HL-60/S4 treated with retinoic acid at 250 ng/mL for 4 days and 3 days (cell line): Measurements from ENCODE around the gene ATP6V0B.

ENCODE experiments used
- in situ Hi-C: fragments of 300-500 bp; cut with MboI; formaldehyde crosslinking; loops from 2 replicates; pipeline ENCODE4 v1.7.0; 2022; ENCODE audit warnings: low sequenced_read_pairs

ATP6V0B gene

GRCh38 chr1:43945674-43946235 lies 29.0 kb upstream of the ATP6V0B start:
- in situ Hi-C loops, result no loop called here

GRCh38 chr1:43946236-43947060 lies 28.3 kb upstream of the ATP6V0B start, which contains the start of gene IPO13:
TSS of gene IPO13 (plus strand) at chr1:43946950. CDS start at chr1:43947601, 651 bp downstream.
- in situ Hi-C loops, result no loop called here

DNA sequence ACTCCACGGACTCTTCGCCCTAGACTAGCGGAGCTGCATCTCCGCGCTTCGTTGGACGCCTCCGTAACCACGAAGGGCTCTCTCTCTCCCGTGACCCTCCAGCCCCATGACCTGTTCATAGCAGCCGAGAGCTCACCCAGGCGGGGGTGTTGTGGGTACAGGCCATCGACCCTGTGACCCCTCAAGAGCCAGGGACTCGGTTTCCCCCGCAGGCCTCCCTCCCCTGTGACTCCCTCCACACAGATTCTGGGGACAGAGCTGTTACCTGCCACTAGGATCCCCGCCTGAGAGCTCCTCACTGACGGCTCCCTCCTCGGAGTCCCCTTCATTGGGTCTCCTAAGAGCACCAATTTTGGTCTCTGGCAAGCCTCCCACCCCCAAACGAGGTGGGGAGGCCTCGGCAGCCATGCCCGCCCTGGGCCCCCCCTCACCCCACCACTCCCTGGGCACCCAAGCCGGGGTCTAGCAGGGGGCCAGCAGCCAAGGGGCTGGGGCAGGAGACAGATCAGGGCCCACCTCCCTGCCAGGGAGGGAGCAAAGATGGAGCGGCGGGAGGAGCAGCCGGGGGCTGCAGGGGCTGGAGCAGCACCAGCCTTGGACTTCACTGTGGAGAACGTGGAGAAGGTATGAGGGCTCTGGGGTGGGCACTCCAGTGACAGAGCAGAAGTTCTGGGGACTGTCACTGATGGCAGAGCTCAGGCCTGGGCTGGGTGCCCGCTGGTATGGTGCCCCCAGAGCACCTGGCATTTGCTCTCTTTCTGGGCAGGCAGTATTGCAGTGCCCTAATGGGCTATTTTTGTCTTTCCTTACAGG lies 27.5 kb upstream of the ATP6V0B start:
- in situ Hi-C loops, result no loop called here

DNA sequence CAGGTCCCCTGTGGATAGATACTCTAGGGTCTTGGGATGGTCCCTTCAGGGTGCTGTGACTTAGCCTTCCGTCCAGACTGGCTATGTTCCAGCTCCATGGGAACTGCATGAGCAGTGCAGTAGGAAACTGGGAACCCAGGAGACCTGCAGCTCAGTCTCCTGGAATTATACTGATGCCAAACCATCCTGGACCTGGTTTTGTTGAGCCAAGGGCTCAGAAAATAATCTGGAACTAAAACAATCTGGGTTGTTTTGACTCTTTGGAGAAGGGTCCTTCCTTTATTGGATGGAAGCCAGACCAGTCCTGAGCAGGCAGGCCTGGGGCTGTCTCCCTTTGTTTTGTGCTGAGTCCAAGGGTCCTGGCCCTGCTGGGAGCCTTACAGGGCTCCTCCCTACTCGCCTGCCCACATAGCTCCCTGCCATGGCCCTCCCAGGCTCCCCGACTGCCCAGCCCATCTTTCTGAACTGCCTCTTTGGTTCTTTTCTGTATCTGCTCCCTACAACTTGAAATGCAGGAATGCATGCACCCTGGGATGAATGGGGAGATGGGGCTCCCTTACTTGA lies 26.8 kb upstream of the ATP6V0B start:
- in situ Hi-C loops, result no loop called here

- in situ Hi-C loops, result no loop called here
Measured at GRCh38 chr1:43949678-43950077, 25.1 kb upstream of the ATP6V0B start.

DNA sequence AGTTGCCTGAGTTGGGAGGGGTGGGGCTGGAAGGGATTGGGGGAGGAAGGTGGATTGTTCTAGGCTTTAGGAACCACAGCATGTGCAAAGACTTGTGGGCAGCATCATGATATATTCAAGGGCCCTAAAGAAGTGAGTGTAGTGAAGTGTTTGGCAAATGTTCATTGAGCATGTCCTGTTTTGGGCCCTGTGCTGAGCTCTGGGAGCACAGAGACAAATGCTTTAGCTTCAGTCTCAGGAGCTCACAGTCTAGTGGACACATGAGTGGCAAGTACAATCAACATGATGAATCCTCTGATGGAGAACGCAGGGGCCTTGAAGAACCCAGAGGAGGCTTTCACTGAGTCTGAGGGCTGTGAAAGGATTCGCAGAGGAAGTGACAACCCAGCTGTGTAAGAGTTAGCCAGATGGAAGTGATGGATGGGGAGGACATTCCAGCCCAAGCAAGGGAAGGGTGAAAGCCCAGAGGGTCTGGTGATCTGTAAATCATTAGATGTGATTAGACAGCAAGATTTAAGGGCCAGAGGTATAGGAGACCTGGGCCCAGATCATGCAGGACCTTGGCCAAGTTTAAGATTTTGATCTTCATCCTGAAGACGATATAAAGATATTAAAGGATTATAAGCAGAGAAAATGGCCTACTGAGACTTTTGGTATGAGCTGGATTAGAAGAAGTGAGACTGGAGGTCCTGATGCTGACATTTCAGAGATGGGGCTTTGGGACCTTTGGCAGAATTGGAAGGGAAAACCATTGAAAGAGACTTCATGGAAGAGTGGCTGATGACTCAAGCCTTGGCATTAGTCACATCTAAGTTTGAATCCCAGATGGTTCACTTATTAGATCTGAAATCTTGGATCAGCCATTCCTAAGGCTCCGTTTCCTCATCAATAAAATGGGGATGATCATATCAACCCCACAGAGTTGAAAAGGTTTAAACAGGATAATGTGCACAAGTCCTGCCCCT lies 23.5 kb upstream of the ATP6V0B start:
- in situ Hi-C loops, result no loop called here

DNA sequence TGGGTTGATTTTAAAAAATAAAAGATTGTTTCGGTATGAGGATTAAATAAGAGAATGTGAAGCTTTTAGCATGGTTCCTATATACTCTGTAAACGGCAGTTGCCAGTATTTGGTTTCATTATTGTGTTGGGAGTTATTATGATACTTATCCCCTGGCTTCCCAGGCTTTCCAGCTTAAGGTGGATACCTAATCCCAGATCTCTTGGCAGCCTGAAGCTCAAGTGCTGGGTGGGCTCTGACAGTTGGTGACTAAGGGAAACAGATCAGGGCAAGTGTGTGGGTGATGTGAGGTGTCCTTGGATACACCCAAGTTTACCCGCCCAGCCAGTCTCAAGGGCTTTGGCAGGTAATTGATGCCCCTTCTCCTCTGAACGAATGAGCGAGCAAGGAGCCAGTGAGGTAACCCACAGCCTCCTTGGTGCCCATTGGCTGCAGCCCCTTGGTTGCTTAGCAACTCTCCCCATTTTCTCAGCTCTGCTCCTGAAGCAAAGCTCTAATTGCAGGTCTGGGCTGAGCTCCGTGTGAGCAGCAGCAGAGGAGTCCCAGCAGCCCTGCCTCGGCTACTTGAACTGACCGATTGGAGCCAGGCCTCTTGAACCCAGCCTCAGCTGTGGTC lies 21.9 kb upstream of the ATP6V0B start:
- in situ Hi-C loops, result no loop called here

GRCh38 chr1:43953361-43953760 lies 21.4 kb upstream of the ATP6V0B start:
- in situ Hi-C loops, result no loop called here

DNA sequence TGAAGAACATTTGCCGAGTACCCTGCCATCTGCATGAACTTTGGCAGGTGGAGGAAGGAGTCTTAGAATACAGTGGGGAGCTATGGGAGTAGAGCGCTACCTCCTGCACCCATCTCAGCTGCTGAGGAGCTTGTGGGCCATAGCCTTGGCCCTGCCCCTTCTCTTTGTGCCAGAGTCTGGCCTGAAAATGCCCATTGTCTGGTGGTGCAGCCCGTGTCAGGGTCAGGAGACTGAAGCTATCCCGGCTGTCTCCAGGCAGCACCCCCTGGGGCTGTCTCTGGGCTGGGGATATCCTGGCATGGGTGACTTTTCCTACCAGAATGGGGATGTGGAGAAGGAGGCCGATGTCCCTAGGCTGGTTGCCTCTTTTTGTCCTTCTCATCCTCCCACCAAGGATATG lies 20.7 kb upstream of the ATP6V0B start:
- in situ Hi-C loops, result no loop called here

GRCh38 chr1:43956234-43956633 lies 18.5 kb upstream of the ATP6V0B start:
- in situ Hi-C loops, result no loop called here

DNA sequence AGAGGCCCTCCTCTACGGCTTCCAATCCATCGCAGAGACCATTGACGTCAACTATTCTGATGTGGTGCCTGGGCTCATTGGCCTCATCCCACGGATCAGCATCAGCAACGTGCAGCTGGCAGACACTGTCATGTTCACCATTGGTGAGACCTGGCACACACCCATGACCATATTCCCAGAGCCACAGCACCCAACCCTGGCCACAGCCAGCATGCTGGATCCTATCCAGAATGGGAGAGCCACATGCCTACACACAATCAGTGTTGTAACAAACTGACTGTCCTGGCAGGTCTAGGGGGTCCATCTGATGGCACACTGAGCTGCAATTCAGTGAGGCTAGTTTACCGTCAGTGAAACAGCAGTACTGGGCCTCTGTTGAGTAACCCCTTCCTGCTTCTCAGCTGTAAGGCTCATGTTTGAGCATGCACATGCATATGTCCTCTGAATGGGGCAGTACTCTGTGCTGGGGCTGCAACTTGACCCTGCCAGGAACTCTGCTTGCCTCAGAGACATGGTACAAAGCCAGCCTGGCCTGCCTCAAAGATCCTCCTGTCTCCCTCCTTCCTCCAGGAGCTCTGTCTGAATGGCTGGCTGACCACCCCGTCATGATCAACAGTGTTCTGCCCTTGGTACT lies 17.2 kb upstream of the ATP6V0B start:
- in situ Hi-C loops, result no loop called here

GRCh38 chr1:43958351-43959255 lies 16.2 kb upstream of the ATP6V0B start:
- in situ Hi-C loops, result no loop called here

DNA sequence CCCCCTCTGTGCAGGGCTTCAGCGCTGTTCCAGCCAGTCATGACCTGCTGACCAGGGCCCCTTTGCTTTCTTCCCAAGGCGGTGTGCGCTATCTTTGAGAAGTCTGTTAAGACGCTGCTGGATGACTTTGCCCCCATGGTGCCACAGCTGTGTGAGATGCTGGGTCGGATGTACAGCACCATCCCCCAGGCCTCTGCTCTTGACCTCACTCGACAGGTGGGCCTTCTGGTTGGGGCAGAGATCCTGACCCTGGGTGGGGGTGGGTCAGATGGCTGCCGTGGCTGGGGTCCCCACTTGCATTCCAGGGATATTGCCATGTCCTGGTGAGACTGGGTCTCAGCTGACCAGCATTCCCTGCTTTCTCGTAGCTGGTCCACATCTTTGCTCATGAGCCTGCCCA lies 14.0 kb upstream of the ATP6V0B start:
- in situ Hi-C loops, result no loop called here

DNA sequence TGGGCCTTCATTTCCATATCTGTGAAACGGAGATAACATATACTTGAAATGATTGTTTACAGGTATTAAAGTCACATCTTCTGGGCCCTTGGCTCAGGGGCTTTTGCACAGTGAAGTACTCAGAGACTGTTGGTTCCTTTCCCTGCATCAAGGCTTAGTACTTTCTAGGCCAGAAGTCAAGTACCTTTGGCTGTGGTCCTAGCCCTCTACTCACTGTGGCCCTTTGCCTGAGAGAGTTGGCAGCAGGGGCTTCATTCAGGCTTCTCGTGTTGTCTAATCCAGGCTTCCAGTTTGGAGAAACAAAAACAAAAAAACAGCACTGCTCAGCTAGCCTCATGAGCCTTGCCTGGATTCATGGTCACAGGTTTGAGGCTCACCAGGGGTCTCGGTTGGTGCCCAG lies 13.1 kb upstream of the ATP6V0B start:
- in situ Hi-C loops, result no loop called here

GRCh38 chr1:43962324-43962723 lies 12.4 kb upstream of the ATP6V0B start:
- in situ Hi-C loops, result no loop called here

DNA sequence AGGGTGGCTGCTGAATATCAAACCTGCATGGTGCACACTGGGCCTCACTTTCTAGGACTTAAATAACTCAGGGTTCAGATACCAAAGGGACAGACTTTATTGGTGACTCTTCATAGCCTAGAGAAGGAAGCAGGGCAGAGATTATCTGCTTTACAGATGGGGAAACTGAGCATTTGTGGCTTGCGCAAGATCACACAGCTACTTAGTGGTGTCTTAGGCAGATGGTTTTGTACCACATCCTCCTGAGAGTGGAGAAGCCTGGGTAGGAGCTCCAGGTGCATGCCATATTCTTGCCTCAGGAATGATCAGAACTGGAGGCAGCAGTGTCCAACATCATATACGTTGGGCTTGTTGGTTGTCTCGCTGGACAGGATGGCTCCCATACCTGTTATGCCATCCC lies 11.8 kb upstream of the ATP6V0B start:
- in situ Hi-C loops, result no loop called here

DNA sequence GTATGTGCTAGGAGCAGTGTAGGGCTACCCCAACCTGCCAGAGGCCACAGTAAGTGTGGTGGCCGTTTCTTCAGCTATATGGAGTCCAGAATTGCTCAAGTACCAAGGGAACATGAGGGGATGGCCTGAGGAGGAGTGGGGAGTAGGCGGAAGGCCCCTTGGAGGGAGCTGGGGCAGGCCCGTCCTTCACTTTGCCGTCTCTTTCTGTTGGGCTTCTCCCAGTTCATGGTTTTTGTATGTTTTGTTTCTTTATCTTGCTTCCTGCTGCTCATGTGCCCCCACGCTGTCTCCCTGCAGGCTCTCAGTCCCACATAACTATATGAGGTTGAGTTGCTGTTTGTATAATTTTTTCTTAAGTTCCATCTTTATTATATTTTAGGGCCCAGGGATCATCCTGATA lies 10.9 kb upstream of the ATP6V0B start:
- in situ Hi-C loops, result no loop called here

DNA sequence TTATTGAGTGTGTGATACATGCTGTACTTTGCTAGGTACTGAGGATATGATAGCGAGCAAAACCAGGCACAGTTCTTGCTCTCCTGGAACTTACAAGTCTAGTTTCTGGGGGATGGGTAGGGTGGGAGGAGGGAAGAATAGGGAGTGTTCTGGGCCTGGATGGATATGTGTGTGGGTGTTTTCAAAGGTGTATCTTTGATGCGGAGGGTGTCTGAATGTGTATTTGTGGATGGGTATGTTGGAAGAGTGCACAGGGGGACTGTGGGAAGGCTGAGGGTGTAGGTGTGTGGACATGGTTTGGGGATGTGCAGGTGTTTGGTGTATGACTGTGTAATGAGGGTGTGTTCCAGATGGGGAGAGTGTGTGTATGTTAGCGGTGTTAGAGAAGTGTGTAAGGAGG lies 9.4 kb upstream of the ATP6V0B start:
- in situ Hi-C loops, result no loop called here
